CD14-positive monocyte (primary cell): ENCODE results near the gene EYS. TPM values are rescaled to one million over a fixed set of nuclear protein-coding genes. Genes with fewer than 3 reads are reported as not detected.

Experiments
- DNase-seq, 3 donors: peaks; one replicate each; pipeline ENCODE4 v3.0.0-alpha.2; 2011 to 2022
- H2AFZ ChIP-seq: 2 replicates; pipeline ENCODE4 v1.6.0; 2012; ENCODE audit warnings: mild to moderate bottlenecking, low read depth, low read length, inconsistent platforms; ENCODE audit not compliant: insufficient read depth, poor library complexity, severe bottlenecking
- H3K27ac ChIP-seq, 2 donors: 1 replicate in 1 of 2; 2 replicates in 1 of 2; pipeline ENCODE4 v1.5.1; 2012 to 2013; ENCODE audit warnings: low read length in 2 of 2, control low read depth in 1 of 2, inconsistent platforms in 1 of 2, low read depth in 1 of 2, mild to moderate bottlenecking in 1 of 2
- H3K27me3 ChIP-seq, 2 donors: one replicate each; pipeline versions ENCODE4 v1.6.0 to v1.6.1; 2011 to 2013; ENCODE audit warnings: low read length in 2 of 2; ENCODE audit not compliant: control insufficient read depth in 2 of 2, insufficient read depth in 2 of 2
- H3K36me3 ChIP-seq, 2 donors: replicated peaks in 1 of 2; 1 replicate in 1 of 2; 2 replicates in 1 of 2; pipeline versions ENCODE4 v1.5.1 to v1.6.1; 2012 to 2013; ENCODE audit warnings: low read length in 2 of 2, control low read depth in 1 of 2, inconsistent platforms in 1 of 2, mild to moderate bottlenecking in 1 of 2; ENCODE audit not compliant: insufficient read depth in 2 of 2, control insufficient read depth in 1 of 2
- H3K4me1 ChIP-seq, 2 donors: 1 replicate in 1 of 2; 2 replicates in 1 of 2; pipeline versions ENCODE4 v1.5.1 to v1.6.1; 2012 to 2013; ENCODE audit warnings: low read length in 2 of 2, control low read depth in 1 of 2, inconsistent platforms in 1 of 2, mild to moderate bottlenecking in 1 of 2, moderate library complexity in 1 of 2; ENCODE audit not compliant: insufficient read depth in 2 of 2, control insufficient read depth in 1 of 2
- H3K4me2 ChIP-seq: replicated peaks from 2 replicates; pipeline ENCODE3; 2012; ENCODE audit warnings: low read length, moderate library complexity, mild to moderate bottlenecking; ENCODE audit not compliant: poor library complexity, severe bottlenecking; ENCODE audit errors: extremely low read depth
- H3K4me3 ChIP-seq, 3 experiments: fragments of 200-600 bp in 1 of 3; sonication (generic) in 1 of 3; replicated peaks in 1 of 3; 1 replicate in 2 of 3; 2 replicates in 1 of 3; pipeline ENCODE4 v1.5.1; 2011 to 2013; ENCODE audit warnings: low read length in 3 of 3, mild to moderate bottlenecking in 3 of 3, control low read depth in 2 of 3, low read depth in 2 of 3, inconsistent platforms in 1 of 3, moderate library complexity in 1 of 3
- H3K79me2 ChIP-seq: 2 replicates; pipeline ENCODE4 v1.6.0; 2012; ENCODE audit warnings: mild to moderate bottlenecking, control low read depth, inconsistent platforms, low read length, moderate library complexity; ENCODE audit not compliant: insufficient read depth
- H3K9ac ChIP-seq: 2 replicates; pipeline ENCODE4 v1.6.0; 2017; ENCODE audit warnings: low read length, mild to moderate bottlenecking; ENCODE audit not compliant: insufficient read depth, poor library complexity, severe bottlenecking
- H3K9me3 ChIP-seq, 2 donors: replicated peaks in 1 of 2; 1 replicate in 1 of 2; 2 replicates in 1 of 2; pipeline versions ENCODE4 v1.5.1 to v1.6.1; 2012 to 2013; ENCODE audit warnings: low read length in 2 of 2, control low read depth in 1 of 2; ENCODE audit not compliant: control insufficient read depth in 1 of 2, insufficient read depth in 1 of 2
- H4K20me1 ChIP-seq: 2 replicates; pipeline ENCODE4 v1.6.0; 2012; ENCODE audit warnings: mild to moderate bottlenecking, low read length, control low read depth, moderate library complexity; ENCODE audit not compliant: insufficient read depth
- H3K27ac Mint-ChIP-seq, 7 donors: one replicate each; pipeline ENCODE4 v1.8.0; 2020; ENCODE audit warnings: mild to moderate bottlenecking in 7 of 7, mixed read lengths in 7 of 7, moderate library complexity in 6 of 7, inconsistent platforms in 2 of 7
- H3K27me3 Mint-ChIP-seq, 3 donors: one replicate each; pipeline ENCODE4 v1.8.0; 2021 to 2022; ENCODE audit warnings: low read depth in 3 of 3, mild to moderate bottlenecking in 3 of 3, mixed read lengths in 3 of 3, moderate library complexity in 3 of 3, inconsistent platforms in 1 of 3
- H3K36me3 Mint-ChIP-seq, 2 donors: one replicate each; pipeline ENCODE4 v1.8.0; 2020; ENCODE audit warnings: mixed read lengths in 2 of 2, inconsistent platforms in 1 of 2, mild to moderate bottlenecking in 1 of 2
- H3K4me1 Mint-ChIP-seq: one replicate; pipeline ENCODE4 v1.8.0; 2020; ENCODE audit warnings: mild to moderate bottlenecking, mixed read lengths
- H3K4me3 Mint-ChIP-seq, 2 donors: one replicate each; pipeline ENCODE4 v1.8.0; 2020; ENCODE audit warnings: mild to moderate bottlenecking in 2 of 2, mixed read lengths in 2 of 2, moderate library complexity in 1 of 2
- H3K9me3 Mint-ChIP-seq, 7 donors: one replicate each; pipeline ENCODE4 v1.8.0; 2020 to 2022; ENCODE audit warnings: mixed read lengths in 7 of 7, mild to moderate bottlenecking in 6 of 7, moderate library complexity in 6 of 7, inconsistent platforms in 2 of 7
- CTCF ChIP-seq: fragments of 200-600 bp; IDR thresholded peaks from one replicate; pipeline ENCODE4 v1.8.0; 2022; ENCODE audit warnings: antibody characterized with exemption, mild to moderate bottlenecking
- WGBS: methylation state at CpG from one replicate; pipeline ENCODE4 v1.1.5; 2013; ENCODE audit warnings: missing lambda C conversion rate; ENCODE audit not compliant: insufficient coverage; 5-methylcytosine and 5-hydroxymethylcytosine counted together
- intact Hi-C, 2 donors: fragments of 100-400 bp; cut with micrococcal nuclease; formaldehyde crosslinking; loops; one replicate each; pipeline versions ENCODE4 v1.15.0 to v1.15.1; 2023
- polyA plus RNA-seq, 3 donors: library from polyadenylated mRNA; depleted of rRNA in 1 of 3; unstranded in 2 of 3; stranded (reverse) in 1 of 3; fragments of 300-500 nt in 2 of 3; fragments of >200 nt in 1 of 3; fragmentation: Illumina TruSeq in 2 of 3; gene quantifications; 1 replicate in 2 of 3; 2 replicates in 1 of 3; pipeline ENCODE4 v1.2.3, GENCODE V29; 2012 to 2021

The EYS gene
- polyA plus RNA-seq, 3 donors: 0.01 to 0.03 TPM; not detected in 1

GRCh38 chr6:63716169-63716568 lies 1990.9 kb downstream of the EYS start:
- Histone ChIP-seq H3K79me2 (no peaks in the 10 kb centered on the region), H2AFZ (no peak overlapping the region), H3K9ac (no peak overlapping the region), H4K20me1 (no peaks in the 10 kb centered on the region), H3K27ac (no peak overlapping the region), H3K27me3 (no peaks in the 10 kb centered on the region), H3K36me3 (peaks cover 25 to 40% of the 10 kb centered on the region in 2 donors), H3K9me3 (no peaks in the 10 kb centered on the region), H3K4me2 (no peak overlapping the region), H3K4me3 (no peak overlapping the region), H3K4me1 (no peaks in the 10 kb centered on the region)
- Mint-ChIP-seq H3K4me3 (no peak overlapping the region), H3K27ac (no peak overlapping the region), H3K9me3 (no peaks in the 10 kb centered on the region), H3K27me3 (no peaks in the 10 kb centered on the region), H3K36me3 (peaks cover 29 to 31% of the 10 kb centered on the region in 2 donors), H3K4me1 (no peaks in the 10 kb centered on the region)
- no peak for DNase-seq
- intact Hi-C loops: no loop called here
- TF ChIP-seq CTCF: no peak
- no CpG with 5 or more reads among the region's 2 CpGs for WGBS

- no peak overlapping the region for H3K4me3 Mint-ChIP-seq
- no peaks in the 10 kb centered on the region for H3K4me1 Mint-ChIP-seq
These were observed 1992.9 kb downstream of the EYS start for GRCh38 chr6:63714091-63714490.

More at GRCh38 chr6:63714091-63714490, 1992.9 kb downstream of the EYS start:
- Histone ChIP-seq H3K79me2 (no peaks in the 10 kb centered on the region), H3K9me3 (no peaks in the 10 kb centered on the region), H3K27me3 (no peaks in the 10 kb centered on the region), H2AFZ (no peak overlapping the region), H3K4me1 (no peaks in the 10 kb centered on the region), H3K36me3 (peaks cover 46 to 60% of the 10 kb centered on the region in 2 donors), H3K4me3 (no peak overlapping the region), H3K9ac (no peak overlapping the region), H3K27ac (no peak overlapping the region), H4K20me1 (no peaks in the 10 kb centered on the region), H3K4me2 (no peak overlapping the region)
- intact Hi-C loops: no loop called here
- no peak overlapping the region for H3K27ac Mint-ChIP-seq
- H3K27me3 Mint-ChIP-seq: no peaks in the 10 kb centered on the region
- H3K9me3 Mint-ChIP-seq: no peaks in the 10 kb centered on the region
- TF ChIP-seq CTCF: no peak
- H3K36me3 Mint-ChIP-seq: peaks cover 45 to 49% of the 10 kb centered on the region in 2 donors
- no peak for DNase-seq
